ENCODE results near the gene LDLRAD4. TPM values are rescaled to one million over a fixed set of nuclear protein-coding genes. Genes with fewer than 3 reads are reported as not detected.

LDLRAD4 gene
- total RNA-seq, 2 donors from 2014 or later: 11.7 to 17.0 TPM

DNA sequence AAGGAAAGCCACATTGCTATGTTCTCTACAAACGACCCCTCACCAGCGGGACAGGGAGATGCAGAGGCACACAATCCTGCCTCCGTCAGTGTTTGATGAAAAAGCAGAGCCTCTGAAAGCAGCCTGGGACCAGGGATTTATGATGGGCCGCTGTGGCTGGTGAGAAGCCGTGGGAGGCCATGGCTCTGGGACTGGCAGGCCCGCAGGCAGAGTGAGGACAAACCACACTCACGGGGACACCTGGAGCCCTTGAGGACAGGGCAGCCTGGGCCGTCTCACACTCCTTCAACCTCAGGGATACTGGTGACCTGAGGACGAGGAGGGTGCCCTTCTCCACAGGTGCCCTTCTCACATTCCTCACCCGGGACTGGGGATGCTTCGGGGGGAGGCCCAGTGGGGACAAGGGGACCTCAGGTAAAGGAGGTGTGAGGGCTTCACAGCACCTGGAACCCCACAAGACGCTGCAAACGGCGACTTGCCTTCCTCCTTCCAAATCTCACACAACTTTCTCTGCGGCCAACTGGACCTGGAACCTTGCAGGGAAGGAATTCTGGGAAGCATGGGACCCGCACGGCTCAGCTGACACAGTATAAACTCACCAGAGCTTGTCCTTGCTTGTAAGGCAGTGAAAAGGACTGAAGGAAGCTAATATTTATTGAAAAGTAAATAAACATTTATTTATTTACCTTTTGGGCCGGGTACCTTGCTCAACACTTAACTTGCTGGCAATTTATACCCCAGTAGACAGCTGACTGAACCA, 5.3 kb upstream of the LDLRAD4 start:
- Histone ChIP-seq H3K9ac (ENCODE audit: low read depth in 2 of 2, low read length in 2 of 2) (no peak overlapping the region), H3K27me3 (no peaks in the 10 kb centered on the region), H3K27ac (no peak overlapping the region), H3K4me1 (peaks cover 8% of the 10 kb centered on the region), H3K9me3 (no peaks in the 10 kb centered on the region), H3K36me3 (no peaks in the 10 kb centered on the region), H3K4me3 (no peak overlapping the region)
- DNase-seq: no peak
- intact Hi-C loops (cut with DNase I): no loop called here
- TF ChIP-seq, protein P1, sequence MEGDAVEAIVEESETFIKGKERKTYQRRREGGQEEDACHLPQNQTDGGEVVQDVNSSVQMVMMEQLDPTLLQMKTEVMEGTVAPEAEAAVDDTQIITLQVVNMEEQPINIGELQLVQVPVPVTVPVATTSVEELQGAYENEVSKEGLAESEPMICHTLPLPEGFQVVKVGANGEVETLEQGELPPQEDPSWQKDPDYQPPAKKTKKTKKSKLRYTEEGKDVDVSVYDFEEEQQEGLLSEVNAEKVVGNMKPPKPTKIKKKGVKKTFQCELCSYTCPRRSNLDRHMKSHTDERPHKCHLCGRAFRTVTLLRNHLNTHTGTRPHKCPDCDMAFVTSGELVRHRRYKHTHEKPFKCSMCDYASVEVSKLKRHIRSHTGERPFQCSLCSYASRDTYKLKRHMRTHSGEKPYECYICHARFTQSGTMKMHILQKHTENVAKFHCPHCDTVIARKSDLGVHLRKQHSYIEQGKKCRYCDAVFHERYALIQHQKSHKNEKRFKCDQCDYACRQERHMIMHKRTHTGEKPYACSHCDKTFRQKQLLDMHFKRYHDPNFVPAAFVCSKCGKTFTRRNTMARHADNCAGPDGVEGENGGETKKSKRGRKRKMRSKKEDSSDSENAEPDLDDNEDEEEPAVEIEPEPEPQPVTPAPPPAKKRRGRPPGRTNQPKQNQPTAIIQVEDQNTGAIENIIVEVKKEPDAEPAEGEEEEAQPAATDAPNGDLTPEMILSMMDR (IDR thresholded peaks at IDR 0.05): no peak

DNA sequence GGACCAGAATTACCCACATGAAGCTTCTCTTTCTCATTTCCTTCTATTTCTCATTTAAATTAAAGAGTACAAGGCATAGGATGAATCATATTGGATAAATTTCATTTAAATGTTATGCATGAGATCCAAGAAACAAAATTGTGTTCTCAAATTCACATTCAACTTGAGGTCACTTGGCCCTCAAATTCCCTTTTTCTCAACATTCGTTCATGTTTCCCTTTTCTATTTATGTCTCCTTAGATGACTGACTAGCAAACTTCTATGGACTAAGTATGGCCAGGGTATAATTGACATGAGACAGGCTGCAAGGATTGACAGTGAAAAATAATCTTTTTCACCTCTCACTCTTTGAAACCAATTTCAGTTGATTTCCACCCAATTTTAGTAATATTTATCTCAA, 4.0 kb upstream of the LDLRAD4 start:
- TF ChIP-seq, protein P1 (IDR thresholded peaks at IDR 0.05): no peak
- intact Hi-C loops (cut with DNase I): loop anchor here (5.0 kb wide), 1 partner anchor 413 kb away; no protein-coding TSS in a partner anchor
- Histone ChIP-seq H3K27me3 (no peaks in the 10 kb centered on the region), H3K9me3 (no peaks in the 10 kb centered on the region), H3K4me3 (no peak overlapping the region), H3K27ac (no peak overlapping the region), H3K36me3 (no peaks in the 10 kb centered on the region), H3K9ac (ENCODE audit: low read depth in 2 of 2, low read length in 2 of 2) (no peak overlapping the region), H3K4me1 (peaks cover 13% of the 10 kb centered on the region)
- DNase-seq: no peak

DNA sequence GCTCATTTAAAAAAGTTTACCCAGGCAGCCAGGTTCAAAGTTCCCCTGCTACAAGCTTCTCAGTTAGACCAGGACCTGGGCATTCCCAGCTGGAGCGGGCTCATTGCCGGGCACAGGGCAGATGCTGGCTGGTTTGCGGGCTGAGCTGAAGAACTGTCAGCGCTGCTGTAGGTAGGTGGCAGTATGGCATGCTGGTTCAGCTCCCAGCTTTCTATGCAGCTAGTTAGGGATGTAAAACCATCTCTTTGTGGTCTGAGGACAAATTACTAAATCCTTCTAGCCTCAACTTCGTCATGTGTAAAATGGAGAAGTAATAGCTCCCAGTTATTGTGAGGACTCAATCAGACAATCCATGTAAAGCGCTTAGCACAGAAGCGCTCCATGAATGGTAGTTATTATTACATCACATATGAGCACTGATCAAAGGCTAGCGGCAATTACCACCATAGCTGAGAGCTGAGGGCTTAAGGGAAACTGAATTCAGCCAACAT, 2.4 kb upstream of the LDLRAD4 start:
- H3K27me3 ChIP-seq: no peaks in the 10 kb centered on the region
- H3K4me3 ChIP-seq: no peak overlapping the region
- no peak overlapping the region for H3K9ac ChIP-seq (ENCODE audit: low read depth in 2 of 2, low read length in 2 of 2)
- H3K27ac ChIP-seq: no peak overlapping the region
- DNase-seq: peak; percentile 87
- H3K9me3 ChIP-seq: no peaks in the 10 kb centered on the region
- intact Hi-C loops (cut with DNase I): loop anchor here (2.0 to 5.0 kb wide), 2 partner anchors 315 to 411 kb away; no protein-coding TSS in a partner anchor
- no peaks in the 10 kb centered on the region for H3K36me3 ChIP-seq
- TF ChIP-seq, protein P1 (IDR thresholded peaks at IDR 0.05): peak; percentile 66
- H3K4me1 ChIP-seq: peaks cover 23% of the 10 kb centered on the region

DNA sequence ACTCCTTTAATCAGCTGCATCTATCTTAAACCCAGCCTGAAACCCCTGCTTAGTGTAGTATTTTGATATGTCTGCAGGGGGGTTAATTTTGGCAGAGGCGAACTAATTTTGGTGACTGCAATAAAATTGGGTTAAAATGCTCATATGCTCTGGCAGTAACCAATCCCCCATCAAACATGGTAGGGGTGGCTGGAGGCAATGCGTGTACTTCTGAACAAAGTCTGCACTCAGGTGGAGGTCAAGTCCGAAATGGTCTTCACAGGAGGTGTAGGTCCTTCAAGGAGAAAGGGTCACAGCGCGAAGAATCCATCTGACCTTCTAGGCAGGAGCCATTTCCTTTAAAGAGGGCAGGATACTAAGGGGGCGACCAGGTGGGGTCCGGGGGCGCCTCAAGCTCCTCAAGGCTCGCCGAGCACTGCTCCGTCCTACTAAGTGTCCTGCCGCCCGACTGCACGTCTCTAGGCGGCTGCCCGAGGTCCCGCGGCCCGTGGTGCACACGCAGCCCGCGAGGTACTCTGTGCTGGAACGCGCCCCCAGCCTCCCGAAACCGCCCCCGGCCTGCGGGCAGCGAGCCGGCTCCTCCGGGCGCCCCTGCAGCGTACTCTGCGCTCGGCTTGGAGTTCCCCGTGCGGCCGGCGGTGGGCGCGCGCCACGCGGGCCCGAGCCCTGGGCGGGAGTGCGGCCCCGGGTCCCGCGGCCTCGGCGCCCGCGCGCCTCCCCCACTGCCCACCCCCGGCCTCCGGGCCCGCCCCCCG, 1.7 kb upstream of the LDLRAD4 start:
- Histone ChIP-seq H3K9ac (ENCODE audit: low read depth in 2 of 2, low read length in 2 of 2) (peak overlapping the region; percentile 0 to 82), H3K4me1 (peaks cover 31% of the 10 kb centered on the region), H3K4me3 (peak overlapping the region; percentile 86), H3K9me3 (no peaks in the 10 kb centered on the region), H3K27ac (peak overlapping the region; percentile 39), H3K27me3 (no peaks in the 10 kb centered on the region), H3K36me3 (no peaks in the 10 kb centered on the region)
- TF ChIP-seq, protein P1 (IDR thresholded peaks at IDR 0.05): no peak
- DNase-seq: peak; percentile 44
- intact Hi-C loops (cut with DNase I): loop anchor here (2.0 to 5.0 kb wide), 2 partner anchors 314 to 410 kb away; no protein-coding TSS in a partner anchor

DNA sequence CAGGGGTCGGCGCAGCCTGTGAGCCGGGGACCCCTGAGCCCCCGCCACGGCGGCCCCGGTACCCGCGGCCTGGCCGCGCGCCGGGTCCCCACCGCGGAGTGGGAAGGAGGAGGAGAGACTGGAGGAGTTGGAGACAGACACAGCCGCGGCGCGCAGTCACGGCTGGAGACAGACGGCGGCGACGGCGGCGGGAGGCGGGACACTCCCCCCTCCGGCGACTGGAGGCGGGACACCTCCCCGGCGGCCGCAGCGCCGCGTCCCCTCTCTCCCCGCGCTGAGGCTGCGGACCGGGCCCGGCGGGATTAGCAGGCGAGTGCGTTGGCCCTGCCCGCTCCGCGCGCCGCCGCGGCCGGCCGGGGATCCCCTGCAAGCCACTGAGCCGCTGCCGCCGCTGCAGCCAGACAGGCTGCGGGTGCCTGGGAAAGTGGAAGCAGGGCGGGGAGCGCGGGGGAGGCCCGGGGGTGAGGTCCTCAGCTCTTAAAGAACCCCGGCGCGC, 1.0 kb upstream of the LDLRAD4 start:
- Histone ChIP-seq H3K27ac (peak overlapping the region; percentile 39), H3K4me3 (peak overlapping the region; percentile 86), H3K36me3 (no peaks in the 10 kb centered on the region), H3K4me1 (peaks cover 35% of the 10 kb centered on the region), H3K27me3 (no peaks in the 10 kb centered on the region), H3K9me3 (no peaks in the 10 kb centered on the region), H3K9ac (ENCODE audit: low read depth in 2 of 2, low read length in 2 of 2) (peak overlapping the region in 1 of 2 donors; percentile 82)
- DNase-seq: peak; percentile 62
- TF ChIP-seq, protein P1 (IDR thresholded peaks at IDR 0.05): no peak
- intact Hi-C loops (cut with DNase I): loop anchor here (2.0 to 5.0 kb wide), 2 partner anchors 313 to 410 kb away; no protein-coding TSS in a partner anchor
